Mononuclear cell (primary cell): ENCODE results near the gene LAMA2. TPM values are rescaled to one million over a fixed set of nuclear protein-coding genes. Genes with fewer than 3 reads are reported as not detected.

Experiments used
- H3K27me3 ChIP-seq: 2 replicates; pipeline ENCODE4 v1.6.0; 2011; ENCODE audit warnings: low read length, control low read depth; ENCODE audit not compliant: insufficient read depth
- H3K4me1 ChIP-seq: 2 replicates; pipeline ENCODE4 v1.5.1; 2011; ENCODE audit warnings: mild to moderate bottlenecking, low read length, control low read depth; ENCODE audit not compliant: insufficient read depth
- H3K4me3 ChIP-seq: 2 replicates; pipeline ENCODE4 v1.5.1; 2011; ENCODE audit warnings: mild to moderate bottlenecking, low read length, moderate library complexity
- H3K9me3 ChIP-seq: 2 replicates; pipeline ENCODE4 v1.5.1; 2011; ENCODE audit warnings: low read depth, mild to moderate bottlenecking, control low read depth, low read length
- total RNA-seq: library from RNA; depleted of rRNA; stranded (reverse); fragments of >200 nt; gene quantifications from one replicate; pipeline ENCODE4 v1.2.3, GENCODE V29; 2012

Gene LAMA2
- total RNA-seq, 1 donor, result 0.63 TPM

DNA sequence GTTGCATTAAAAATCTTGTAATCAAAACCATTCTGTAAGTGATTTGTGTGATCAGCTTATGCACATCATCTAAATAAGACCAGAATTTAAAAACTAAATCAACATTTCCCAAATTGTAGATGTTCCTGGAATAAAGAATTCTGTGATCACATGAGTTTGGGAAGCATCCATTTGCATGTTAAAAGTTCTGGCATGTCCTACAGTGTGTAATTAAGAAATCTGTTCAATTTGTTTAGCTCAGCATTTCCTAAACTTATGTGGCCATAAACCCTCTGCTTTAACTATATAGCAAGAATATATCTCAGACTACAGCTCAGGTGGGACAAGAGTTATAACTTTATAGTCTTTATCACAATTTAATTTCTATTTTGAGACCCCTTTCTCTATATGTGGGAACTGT, 399.1 kb downstream of the LAMA2 start:
- H3K27me3 ChIP-seq, result no peaks in the 10 kb centered on the region
- no peak overlapping the region for H3K4me3 ChIP-seq
- peaks cover 4% of the 10 kb centered on the region for H3K4me1 ChIP-seq
- H3K9me3 ChIP-seq, result no peaks in the 10 kb centered on the region

DNA sequence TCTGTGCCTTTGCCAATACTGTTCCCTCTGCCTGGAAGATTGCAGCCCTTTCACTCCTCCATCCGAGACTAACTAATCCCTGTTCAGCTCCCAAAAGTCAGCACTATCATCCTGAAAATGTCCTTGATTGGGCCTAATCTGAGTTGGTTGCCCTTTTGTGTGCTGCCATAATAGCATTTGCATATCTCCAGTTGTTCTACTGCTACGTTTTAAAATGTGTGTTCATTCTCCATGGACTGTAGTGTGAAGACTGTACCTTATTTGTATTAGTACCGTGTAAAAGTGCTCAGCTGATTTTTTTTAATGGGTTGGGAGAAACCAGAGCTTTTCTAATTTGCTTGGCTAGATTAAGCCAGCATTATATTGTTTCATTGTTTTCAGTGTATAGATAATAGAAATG, 401.3 kb downstream of the LAMA2 start:
- Histone ChIP-seq H3K9me3 (no peaks in the 10 kb centered on the region), H3K4me1 (peaks cover 4% of the 10 kb centered on the region), H3K4me3 (no peak overlapping the region), H3K27me3 (no peaks in the 10 kb centered on the region)

DNA sequence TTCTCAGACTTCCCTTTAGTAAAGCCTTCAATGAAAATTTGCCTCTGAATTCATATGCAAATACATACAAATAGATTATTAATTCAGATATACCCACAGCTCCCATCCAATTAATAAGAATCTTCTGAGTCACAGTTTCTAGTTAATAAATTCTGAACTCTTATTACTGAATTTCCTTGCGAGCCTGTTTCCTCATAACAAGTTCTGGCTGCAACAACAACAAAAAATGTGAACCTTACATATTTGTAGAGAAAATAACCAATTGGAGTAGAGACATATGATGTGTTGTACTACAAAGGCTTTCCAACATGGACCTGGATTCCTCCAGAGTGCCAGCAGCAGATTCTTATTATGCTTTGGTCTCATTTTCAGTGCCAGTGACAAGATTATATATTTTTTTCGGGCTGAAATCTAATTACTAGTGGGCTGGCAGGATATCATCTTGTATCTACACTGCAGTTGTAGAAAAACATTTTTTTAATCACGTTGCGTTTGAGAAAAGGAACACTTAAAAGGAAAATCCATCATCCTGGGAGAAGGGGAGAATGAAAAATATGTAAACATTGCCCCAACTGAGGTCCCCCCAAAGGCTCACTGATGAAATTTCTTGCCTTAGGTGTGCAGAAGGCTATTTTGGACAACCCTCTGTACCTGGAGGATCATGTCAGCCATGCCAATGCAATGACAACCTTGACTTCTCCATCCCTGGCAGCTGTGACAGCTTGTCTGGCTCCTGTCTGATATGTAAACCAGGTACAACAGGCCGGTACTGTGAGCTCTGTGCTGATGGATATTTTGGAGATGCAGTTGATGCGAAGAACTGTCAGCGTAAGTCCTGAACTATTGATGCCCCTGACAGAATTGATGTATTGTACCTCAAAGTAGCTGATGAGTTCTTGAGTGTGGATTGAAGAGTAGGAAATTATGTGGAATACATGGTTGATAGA, 404.6 kb downstream of the LAMA2 start:
- Histone ChIP-seq H3K27me3 (no peaks in the 10 kb centered on the region), H3K9me3 (no peaks in the 10 kb centered on the region), H3K4me3 (no peak overlapping the region), H3K4me1 (no peaks in the 10 kb centered on the region)

DNA sequence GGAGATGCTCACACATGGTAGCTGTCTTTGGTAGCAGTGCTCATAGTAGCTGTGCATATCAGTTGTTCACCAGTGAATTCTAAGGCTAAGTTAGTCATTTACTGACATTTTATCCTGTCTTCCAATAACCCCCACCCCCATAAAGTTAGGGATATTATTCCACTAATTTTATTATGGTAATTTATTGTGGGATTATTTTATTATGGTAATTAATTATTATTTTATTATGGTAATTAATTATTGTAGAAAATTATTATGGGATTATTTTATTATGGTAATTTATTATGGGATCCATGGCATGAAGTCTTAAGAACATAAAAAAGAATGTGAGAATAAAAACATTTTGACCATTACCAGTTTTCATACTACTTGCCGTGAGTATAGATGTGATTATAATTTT, 406.5 kb downstream of the LAMA2 start:
- Histone ChIP-seq H3K27me3 (no peaks in the 10 kb centered on the region), H3K4me3 (no peak overlapping the region), H3K9me3 (no peaks in the 10 kb centered on the region), H3K4me1 (no peaks in the 10 kb centered on the region)

DNA sequence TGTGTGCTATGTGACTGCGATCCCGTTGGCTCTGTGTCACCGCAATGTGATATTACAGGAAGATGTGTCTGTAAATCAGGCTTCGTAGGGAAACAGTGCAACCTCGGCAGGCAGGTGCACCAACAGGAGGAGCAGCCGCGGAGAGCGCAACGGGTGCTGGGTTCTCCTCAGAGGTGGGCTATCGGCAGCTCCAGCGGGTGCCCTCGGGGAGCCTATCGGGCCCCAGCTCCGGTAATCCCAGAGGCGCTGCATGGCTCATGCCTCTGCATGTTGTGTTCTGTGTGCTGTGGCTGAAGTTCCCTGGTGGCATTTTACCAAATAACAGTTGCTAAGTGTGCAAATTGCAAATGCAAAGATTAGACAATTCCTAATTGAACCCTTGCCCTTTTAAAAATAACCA, 409.9 kb downstream of the LAMA2 start:
- Histone ChIP-seq H3K27me3 (no peaks in the 10 kb centered on the region), H3K4me3 (no peak overlapping the region), H3K9me3 (no peaks in the 10 kb centered on the region), H3K4me1 (no peaks in the 10 kb centered on the region)

DNA sequence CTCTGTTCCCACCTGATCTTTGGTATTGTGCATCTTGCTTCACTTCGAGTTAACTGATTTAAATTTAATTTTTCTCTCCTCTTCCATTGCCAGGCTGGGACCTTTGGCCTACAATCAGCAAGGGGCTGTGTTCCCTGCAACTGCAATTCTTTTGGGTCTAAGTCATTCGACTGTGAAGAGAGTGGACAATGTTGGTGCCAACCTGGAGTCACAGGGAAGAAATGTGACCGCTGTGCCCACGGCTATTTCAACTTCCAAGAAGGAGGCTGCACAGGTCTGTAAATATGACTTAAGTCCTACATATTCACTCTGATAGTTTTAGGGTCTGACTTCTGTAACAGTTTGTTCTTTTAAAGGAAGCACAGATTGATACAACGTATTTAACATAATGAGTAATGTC, 414.7 kb downstream of the LAMA2 start:
- Histone ChIP-seq H3K4me1 (no peaks in the 10 kb centered on the region), H3K4me3 (no peak overlapping the region), H3K9me3 (no peaks in the 10 kb centered on the region), H3K27me3 (no peaks in the 10 kb centered on the region)

DNA sequence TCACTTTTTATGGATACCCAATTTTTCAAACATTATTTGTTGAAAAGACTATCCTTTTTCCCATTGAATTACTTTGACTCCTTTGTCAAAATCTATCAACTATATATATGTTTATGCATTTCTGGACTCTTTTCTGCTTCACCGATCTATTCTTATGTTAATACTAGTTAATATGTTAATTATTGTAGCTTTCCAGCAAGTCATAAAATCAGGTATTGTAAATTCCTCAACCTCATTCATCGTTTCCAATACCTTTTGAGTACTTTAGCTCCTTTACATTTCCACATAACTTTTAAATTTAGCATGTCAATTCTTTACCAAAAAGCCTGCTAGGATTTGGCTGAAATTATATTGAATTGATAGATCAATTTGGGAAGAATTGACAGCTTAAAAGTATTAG, 419.7 kb downstream of the LAMA2 start:
- Histone ChIP-seq H3K9me3 (no peaks in the 10 kb centered on the region), H3K4me1 (no peaks in the 10 kb centered on the region), H3K27me3 (no peaks in the 10 kb centered on the region), H3K4me3 (no peak overlapping the region)

DNA sequence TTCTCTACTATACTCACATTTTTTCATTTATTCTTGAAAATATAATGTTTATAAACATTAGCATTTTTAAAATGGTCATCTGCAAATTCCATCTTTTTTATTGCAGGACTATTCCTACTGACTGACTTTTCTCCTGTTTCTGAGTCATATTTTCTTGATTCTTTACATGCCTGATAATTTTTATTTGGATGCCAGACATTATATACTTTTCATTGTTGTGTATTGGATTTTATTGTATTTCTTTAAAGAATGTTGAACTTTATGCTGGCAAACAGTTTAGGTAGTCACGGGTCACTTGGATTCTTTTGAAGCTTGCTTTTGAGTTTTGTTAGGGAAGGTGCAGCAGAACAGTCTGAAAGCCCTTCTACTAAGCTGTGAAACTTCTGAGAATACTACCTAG, 423.9 kb downstream of the LAMA2 start:
- Histone ChIP-seq H3K27me3 (no peaks in the 10 kb centered on the region), H3K4me1 (no peaks in the 10 kb centered on the region)

DNA sequence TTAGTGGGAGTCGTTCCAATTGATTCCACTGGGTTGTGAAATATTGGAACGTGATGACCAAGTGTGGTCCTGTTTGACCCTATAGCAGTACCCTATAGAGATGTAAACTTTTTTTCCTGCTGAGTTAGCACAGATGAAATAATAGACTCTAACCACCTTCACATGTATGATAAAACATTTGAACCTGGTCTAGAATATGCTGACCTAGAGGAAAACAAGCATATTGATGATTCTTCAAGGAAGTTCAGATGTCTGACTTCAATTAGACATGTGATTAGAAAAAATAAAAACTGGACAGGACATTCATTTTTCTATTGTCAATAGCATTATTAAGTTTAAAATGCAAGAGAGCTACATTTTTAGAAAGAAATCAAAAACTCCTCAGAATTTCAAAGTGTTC, 424.9 kb downstream of the LAMA2 start:
- Histone ChIP-seq H3K4me1 (no peaks in the 10 kb centered on the region), H3K9me3 (no peaks in the 10 kb centered on the region), H3K4me3 (no peak overlapping the region), H3K27me3 (no peaks in the 10 kb centered on the region)

More for the DNA sequence above, 423.9 kb downstream of the LAMA2 start:
- no peak overlapping the region for H3K4me3 ChIP-seq
- H3K9me3 ChIP-seq, result no peaks in the 10 kb centered on the region

DNA sequence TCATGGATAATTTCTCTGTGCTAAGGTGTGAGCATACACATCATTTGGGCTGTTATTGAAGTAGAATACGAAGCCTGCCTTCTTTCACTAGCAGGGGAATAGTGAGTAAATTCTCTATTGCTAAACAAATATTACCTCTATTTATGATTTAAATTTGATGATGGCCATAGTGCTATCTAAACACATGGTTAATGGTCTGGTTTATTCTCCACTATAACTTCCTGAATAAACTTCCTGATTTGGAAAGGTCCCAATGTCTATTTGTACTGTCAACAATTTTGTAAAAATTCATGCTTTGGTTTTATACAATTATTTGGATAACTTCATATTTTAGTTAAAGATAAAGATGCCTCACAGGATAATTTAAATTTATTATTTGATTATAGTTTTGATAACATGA, 426.2 kb downstream of the LAMA2 start:
- Histone ChIP-seq H3K27me3 (no peaks in the 10 kb centered on the region), H3K4me1 (no peaks in the 10 kb centered on the region), H3K4me3 (no peak overlapping the region), H3K9me3 (no peaks in the 10 kb centered on the region)

DNA sequence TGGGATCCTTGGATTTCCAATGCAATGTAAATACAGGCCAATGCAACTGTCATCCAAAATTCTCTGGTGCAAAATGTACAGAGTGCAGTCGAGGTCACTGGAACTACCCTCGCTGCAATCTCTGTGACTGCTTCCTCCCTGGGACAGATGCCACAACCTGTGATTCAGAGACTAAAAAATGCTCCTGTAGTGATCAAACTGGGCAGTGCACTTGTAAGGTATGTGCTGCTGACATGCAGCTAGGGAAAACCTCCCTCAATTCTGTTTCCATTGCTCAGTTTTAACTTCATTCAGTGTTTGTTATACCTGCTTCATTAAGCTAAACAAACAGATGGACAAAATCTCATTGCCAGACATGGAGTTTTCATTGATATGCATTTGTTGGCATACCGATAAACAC, 429.9 kb downstream of the LAMA2 start:
- no peaks in the 10 kb centered on the region for H3K4me1 ChIP-seq
- no peak overlapping the region for H3K4me3 ChIP-seq

DNA sequence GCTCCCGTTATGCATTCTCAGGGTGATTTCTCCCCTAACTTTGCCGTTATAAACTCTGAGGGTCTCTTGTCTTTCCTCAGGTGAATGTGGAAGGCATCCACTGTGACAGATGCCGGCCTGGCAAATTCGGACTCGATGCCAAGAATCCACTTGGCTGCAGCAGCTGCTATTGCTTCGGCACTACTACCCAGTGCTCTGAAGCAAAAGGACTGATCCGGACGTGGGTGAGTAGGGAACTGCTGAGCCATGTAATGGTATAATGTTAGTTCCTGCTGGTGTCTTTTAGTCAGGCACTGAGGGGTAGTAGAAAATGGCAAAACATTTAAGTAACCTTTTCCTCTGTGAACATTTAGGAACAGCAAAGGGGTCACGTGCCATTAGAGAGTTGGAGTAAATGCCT, 431.6 kb downstream of the LAMA2 start:
- H3K4me1 ChIP-seq, result no peaks in the 10 kb centered on the region
- no peak overlapping the region for H3K4me3 ChIP-seq
- no peaks in the 10 kb centered on the region for H3K27me3 ChIP-seq
- H3K9me3 ChIP-seq, result no peaks in the 10 kb centered on the region

More for the DNA sequence above, 429.9 kb downstream of the LAMA2 start:
- Histone ChIP-seq H3K27me3 (no peaks in the 10 kb centered on the region), H3K9me3 (no peaks in the 10 kb centered on the region)

DNA sequence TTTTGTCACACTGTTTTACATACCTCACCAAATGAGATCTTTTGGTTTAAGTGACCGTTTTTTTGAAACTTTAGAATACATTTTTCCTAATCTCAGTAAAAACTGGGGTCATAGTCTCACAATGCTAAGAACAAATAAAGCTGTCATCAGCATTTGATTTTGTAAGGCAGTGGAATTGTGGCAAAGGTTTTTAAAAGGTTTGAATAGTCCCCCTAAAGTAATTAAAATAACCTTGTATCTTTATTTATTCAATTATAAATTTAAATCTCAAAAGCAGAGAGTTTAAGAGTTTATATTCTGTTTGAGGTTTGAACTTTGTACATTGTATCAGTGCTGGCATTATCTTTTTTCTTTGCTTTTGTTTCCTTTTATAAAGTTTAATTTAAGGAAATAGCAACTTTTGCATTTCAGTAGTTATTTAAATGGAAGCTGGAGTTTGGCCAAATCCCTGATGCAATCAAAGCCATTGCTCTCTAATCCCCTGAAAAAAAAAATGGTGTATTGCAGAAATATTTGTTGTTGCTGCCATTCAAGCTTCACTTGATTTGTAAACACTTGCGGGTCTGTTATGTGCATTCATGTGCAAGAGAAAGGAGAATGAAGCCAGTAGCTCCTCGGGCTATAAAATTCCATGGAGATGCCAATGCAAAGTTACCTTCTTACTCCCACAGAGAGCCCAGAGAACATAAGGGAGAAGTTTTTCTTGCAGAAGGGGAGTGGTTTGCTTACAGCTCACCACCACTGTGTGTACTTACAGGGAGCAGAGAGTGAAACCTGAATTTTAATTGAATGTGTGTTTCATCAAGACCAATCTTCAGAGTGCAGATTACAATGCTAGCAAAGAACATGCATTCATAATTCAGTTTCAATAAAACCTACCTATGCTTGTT, 435.2 kb downstream of the LAMA2 start:
- no peak overlapping the region for H3K4me3 ChIP-seq
- H3K27me3 ChIP-seq, result no peaks in the 10 kb centered on the region
- H3K4me1 ChIP-seq, result no peaks in the 10 kb centered on the region
- no peaks in the 10 kb centered on the region for H3K9me3 ChIP-seq

DNA sequence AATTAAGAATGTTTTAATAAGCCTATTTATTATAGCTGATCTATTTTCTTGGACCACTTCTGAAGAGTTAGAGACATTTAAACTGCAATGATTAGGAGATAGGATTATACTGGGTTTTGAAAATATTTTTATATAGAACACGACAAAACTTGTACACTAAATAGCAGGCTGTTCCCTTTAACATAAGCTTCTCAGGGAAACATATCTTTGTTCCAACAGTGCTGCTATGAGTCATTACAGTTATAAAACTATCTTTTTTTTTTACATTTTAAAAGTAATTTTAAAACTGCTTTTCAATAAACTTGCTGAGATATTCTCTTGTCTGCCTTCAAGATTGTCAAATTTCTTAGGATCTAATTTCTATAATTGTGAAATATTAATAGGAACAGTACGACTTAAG, 438.0 kb downstream of the LAMA2 start:
- Histone ChIP-seq H3K4me1 (no peaks in the 10 kb centered on the region), H3K4me3 (no peak overlapping the region), H3K27me3 (no peaks in the 10 kb centered on the region), H3K9me3 (no peaks in the 10 kb centered on the region)

DNA sequence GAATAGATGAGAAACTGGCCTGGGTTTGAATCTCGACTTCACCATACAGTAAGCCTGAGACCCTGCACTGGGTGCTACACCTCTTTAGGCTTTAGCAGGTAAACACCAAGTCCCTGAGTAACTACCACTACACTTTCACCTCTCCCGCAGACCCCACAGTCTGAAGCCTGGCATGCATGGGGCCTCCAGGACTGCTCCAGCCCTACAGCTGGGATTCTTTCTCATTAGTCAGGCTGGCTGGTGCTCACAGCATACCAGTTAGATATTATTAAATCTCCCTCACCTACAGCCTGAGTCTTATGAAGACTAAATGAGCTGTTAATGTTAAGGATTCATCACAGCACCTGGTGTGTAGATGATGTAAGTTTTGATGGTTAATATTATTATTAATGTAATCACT, 438.4 kb downstream of the LAMA2 start:
- Histone ChIP-seq H3K27me3 (no peaks in the 10 kb centered on the region), H3K4me1 (no peaks in the 10 kb centered on the region), H3K9me3 (no peaks in the 10 kb centered on the region), H3K4me3 (no peak overlapping the region)
